ENCODE data around the gene NOTCH1. TPM values are rescaled to one million over a fixed set of nuclear protein-coding genes. Genes with fewer than 3 reads are reported as not detected.

The NOTCH1 gene
- total and polyA plus RNA-seq, 12 donors = 0.81 to 31.5 (median 24.0) TPM

DNA sequence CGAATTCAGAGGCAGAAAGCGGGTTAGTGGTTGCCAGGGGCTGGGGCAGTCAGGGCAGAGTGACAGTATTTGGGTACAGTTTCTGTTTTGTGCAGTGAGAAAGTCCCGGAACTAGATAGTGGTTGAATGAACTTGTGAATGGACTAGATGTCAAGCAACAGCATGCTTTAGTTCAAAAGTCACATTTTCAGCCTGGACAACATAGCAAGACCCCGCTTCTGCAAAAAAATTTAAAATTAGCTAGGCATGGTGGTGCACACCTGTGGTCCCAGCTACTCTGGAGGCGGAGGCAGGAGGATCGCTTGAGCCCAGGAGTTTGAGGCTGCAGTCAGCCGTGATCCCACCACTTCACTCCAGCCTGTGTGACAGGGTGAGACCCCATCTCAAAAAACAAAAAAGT lies 8.4 kb downstream of the NOTCH1 start:
- WGBS, 4 donors = 90 to 98% (median 94%) methylated on average over 7 of the region's 7 CpGs
- no peak overlapping the region for H3K27ac ChIP-seq
- no peaks in the 10 kb centered on the region for H3K9me3 ChIP-seq (replicated peaks in 1 of 3)
- DNase-seq = no peak
- intact Hi-C loops (cut with DNase I) = no loop called here
- H3K36me3 ChIP-seq (replicated peaks in 1 of 2) = no peaks in the 10 kb centered on the region
- TF ChIP-seq POLR2A (IDR thresholded peaks at IDR 0.05) = no peak
- no peak for TF ChIP-seq CTCF (IDR thresholded peaks at IDR 0.05)
- H3K4me3 ChIP-seq = no peak overlapping the region
- no peaks in the 10 kb centered on the region for H3K27me3 ChIP-seq
- H3K4me1 ChIP-seq (replicated peaks in 1 of 2) = peaks cover 0 to 41% of the 10 kb centered on the region in 2 donors

DNA sequence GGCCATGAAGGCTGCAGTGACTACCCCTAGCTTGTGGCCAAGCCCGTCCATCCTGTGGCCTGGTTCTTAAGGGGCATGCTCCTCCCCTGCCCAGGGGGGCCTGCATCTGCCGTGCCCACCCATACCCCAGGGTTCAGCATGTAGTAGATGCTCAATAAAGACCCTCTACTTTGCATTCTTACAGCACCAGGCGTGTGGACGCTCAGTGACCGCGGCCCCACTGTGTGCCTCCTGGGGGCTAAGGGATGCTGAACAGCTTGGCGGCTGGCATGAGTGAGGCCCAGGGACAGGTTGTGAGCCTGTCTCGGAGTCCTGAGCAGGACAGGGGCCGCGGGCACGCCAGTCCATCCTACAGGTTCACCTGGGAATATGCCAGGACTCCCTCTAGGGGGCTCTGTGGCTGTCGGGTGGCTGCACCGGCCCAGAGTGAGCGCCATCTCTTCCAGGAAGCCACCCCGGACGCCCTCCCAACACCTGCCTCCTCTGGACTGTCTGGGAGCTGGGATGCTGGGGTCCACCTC lies 9.1 kb downstream of the NOTCH1 start:
- TF ChIP-seq CTCF (IDR thresholded peaks at IDR 0.05) = no peak
- TF ChIP-seq POLR2A (IDR thresholded peaks at IDR 0.05) = no peak
- Histone ChIP-seq H3K9me3 (replicated peaks in 1 of 3) (no peaks in the 10 kb centered on the region), H3K27ac (no peak overlapping the region), H3K36me3 (replicated peaks in 1 of 2) (no peaks in the 10 kb centered on the region), H3K27me3 (no peaks in the 10 kb centered on the region), H3K4me1 (replicated peaks in 1 of 2) (peaks cover 0 to 41% of the 10 kb centered on the region in 2 donors), H3K4me3 (no peak overlapping the region)
- DNase-seq = no peak
- 85 to 92% (median 87%) methylated on average over 2 to 16 of the region's 16 CpGs for WGBS, 4 donors
- intact Hi-C loops (cut with DNase I) = no loop called here

- no peak overlapping the region for H3K4me3 ChIP-seq
- TF ChIP-seq POLR2A (IDR thresholded peaks at IDR 0.05) (no peak), CTCF (IDR thresholded peaks at IDR 0.05) (no peak)
- intact Hi-C loops (cut with DNase I) = no loop called here
- H3K27me3 ChIP-seq = no peaks in the 10 kb centered on the region
- DNase-seq = no peak
- H3K4me1 ChIP-seq (replicated peaks in 1 of 2) = peaks cover 0 to 41% of the 10 kb centered on the region in 2 donors
- 76 to 90% (median 87%) methylated on average over 3 to 20 of the region's 20 CpGs for WGBS, 4 donors
- no peaks in the 10 kb centered on the region for H3K9me3 ChIP-seq (replicated peaks in 1 of 3)
- no peaks in the 10 kb centered on the region for H3K36me3 ChIP-seq (replicated peaks in 1 of 2)
- H3K27ac ChIP-seq = no peak overlapping the region
Observed at GRCh38 chr9:136536051-136536720, 9.7 kb downstream of the NOTCH1 start.

- no peaks in the 10 kb centered on the region for H3K36me3 ChIP-seq (replicated peaks in 1 of 2)
- no peak overlapping the region for H3K4me3 ChIP-seq
- DNase-seq = no peak
- WGBS, 4 donors = 49 to 66% (median 63%) methylated on average over 7 to 14 of the region's 14 CpGs
- no peaks in the 10 kb centered on the region for H3K9me3 ChIP-seq (replicated peaks in 1 of 3)
- no peak overlapping the region for H3K27ac ChIP-seq
- H3K4me1 ChIP-seq (replicated peaks in 1 of 2) = peaks cover 0 to 42% of the 10 kb centered on the region in 2 donors
- no peak for TF ChIP-seq POLR2A (IDR thresholded peaks at IDR 0.05)
- no peak for TF ChIP-seq CTCF (IDR thresholded peaks at IDR 0.05)
- intact Hi-C loops (cut with DNase I) = no loop called here
- no peaks in the 10 kb centered on the region for H3K27me3 ChIP-seq
Observed at GRCh38 chr9:136535070-136535469, 10.8 kb downstream of the NOTCH1 start.

Data from adrenal gland (tissue), 12 donors.